ENCODE data around the gene MANSC4. TPM values are rescaled to one million over a fixed set of nuclear protein-coding genes. Genes with fewer than 3 reads are reported as not detected.

The MANSC4 gene
- polyA plus RNA-seq, 1 donor from 2014 or later: 0.43 TPM

DNA sequence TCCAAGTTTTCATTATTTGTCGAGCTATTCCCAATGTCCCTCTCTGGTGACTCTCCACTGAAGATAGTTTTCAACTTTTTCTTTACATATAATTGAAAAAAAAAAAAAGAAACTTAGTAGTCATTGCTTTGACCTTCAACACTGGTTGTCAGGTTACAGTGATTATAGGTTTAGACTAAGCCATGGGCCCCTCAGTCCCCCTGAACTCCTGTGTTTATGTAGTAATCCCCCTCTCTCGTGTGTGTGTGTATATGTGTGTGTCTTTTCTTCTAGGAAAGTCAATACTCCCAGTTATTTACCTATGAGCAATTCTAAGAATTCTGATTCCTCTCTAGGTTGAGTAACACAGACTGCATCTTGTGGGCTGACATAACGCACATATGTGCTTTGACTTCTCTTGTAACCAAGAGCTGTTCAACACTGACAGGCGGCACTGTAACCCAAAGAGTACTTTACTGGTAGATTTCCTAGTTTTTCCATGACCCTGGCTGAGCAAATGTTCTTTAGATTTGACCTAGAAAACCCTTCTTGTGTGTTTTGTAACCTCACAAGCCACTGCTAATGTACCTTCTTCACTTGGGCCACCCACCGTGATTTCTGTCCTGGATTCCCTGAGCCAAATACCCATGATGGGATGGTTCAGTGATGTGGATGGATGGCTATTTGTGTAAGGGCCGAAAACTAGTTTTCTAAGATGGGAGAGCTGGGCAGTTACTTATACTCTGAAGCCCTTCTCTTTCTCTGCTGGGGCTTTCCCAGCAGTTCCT lies 15.0 kb upstream of the MANSC4 start:
- no peaks in the 10 kb centered on the region for H3K79me2 ChIP-seq (replicated peaks; ENCODE audit: insufficient read depth, low read length)
- no peaks in the 10 kb centered on the region for H3K27me3 ChIP-seq (ENCODE audit: insufficient read depth, low read depth, low read length)
- no peak overlapping the region for H3K27ac ChIP-seq (ENCODE audit: low read length)
- H3K36me3 ChIP-seq (ENCODE audit: insufficient read depth, low read length): peaks cover 17% of the 10 kb centered on the region
- H3K4me2 ChIP-seq (ENCODE audit: low read length): no peak overlapping the region
- no peaks in the 10 kb centered on the region for H4K20me1 ChIP-seq (ENCODE audit: insufficient read depth)
- H3K9ac ChIP-seq (ENCODE audit: low read length): no peak overlapping the region
- TF ChIP-seq MXI1 (conservative IDR thresholded peaks at IDR 0.05; ENCODE audit: poor library complexity, severe bottlenecking) (no peak), TAF1 (IDR thresholded peaks at IDR 0.05; ENCODE audit: low read depth) (no peak), RAD21 (conservative IDR thresholded peaks at IDR 0.05) (no peak), EZH2 (IDR thresholded peaks at IDR 0.05; ENCODE audit: borderline replicate concordance, insufficient read depth, low read length, poor library complexity, severe bottlenecking) (no peak), REST (IDR thresholded peaks at IDR 0.05; ENCODE audit: borderline replicate concordance) (no peak), EP300 (conservative IDR thresholded peaks at IDR 0.05; ENCODE audit: poor library complexity, severe bottlenecking) (no peak)
- TF ChIP-seq, protein P1, sequence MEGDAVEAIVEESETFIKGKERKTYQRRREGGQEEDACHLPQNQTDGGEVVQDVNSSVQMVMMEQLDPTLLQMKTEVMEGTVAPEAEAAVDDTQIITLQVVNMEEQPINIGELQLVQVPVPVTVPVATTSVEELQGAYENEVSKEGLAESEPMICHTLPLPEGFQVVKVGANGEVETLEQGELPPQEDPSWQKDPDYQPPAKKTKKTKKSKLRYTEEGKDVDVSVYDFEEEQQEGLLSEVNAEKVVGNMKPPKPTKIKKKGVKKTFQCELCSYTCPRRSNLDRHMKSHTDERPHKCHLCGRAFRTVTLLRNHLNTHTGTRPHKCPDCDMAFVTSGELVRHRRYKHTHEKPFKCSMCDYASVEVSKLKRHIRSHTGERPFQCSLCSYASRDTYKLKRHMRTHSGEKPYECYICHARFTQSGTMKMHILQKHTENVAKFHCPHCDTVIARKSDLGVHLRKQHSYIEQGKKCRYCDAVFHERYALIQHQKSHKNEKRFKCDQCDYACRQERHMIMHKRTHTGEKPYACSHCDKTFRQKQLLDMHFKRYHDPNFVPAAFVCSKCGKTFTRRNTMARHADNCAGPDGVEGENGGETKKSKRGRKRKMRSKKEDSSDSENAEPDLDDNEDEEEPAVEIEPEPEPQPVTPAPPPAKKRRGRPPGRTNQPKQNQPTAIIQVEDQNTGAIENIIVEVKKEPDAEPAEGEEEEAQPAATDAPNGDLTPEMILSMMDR (IDR thresholded peaks at IDR 0.05; ENCODE audit: poor library complexity, severe bottlenecking): no peak
- H3K9me3 ChIP-seq (ENCODE audit: low read length): no peaks in the 10 kb centered on the region
- no peak overlapping the region for H2AFZ ChIP-seq (ENCODE audit: low read depth, low read length)
- H3K4me3 ChIP-seq (ENCODE audit: low read length): no peak overlapping the region
- no peaks in the 10 kb centered on the region for H3K9me2 ChIP-seq (ENCODE audit: insufficient read depth, low read length)
- H3F3A ChIP-seq (ENCODE audit: insufficient read depth, low read length, poor library complexity, severe bottlenecking): no peaks in the 10 kb centered on the region

GRCh38 chr12:27790179-27790578 lies 10.1 kb upstream of the MANSC4 start:
- peaks cover 14% of the 10 kb centered on the region for H3K79me2 ChIP-seq (replicated peaks; ENCODE audit: insufficient read depth, low read length)
- no peaks in the 10 kb centered on the region for H4K20me1 ChIP-seq (ENCODE audit: insufficient read depth)
- no peak overlapping the region for H3K27ac ChIP-seq (ENCODE audit: low read length)

GRCh38 chr12:27787559-27787958 lies 7.5 kb upstream of the MANSC4 start:
- Histone ChIP-seq H3K9me3 (ENCODE audit: low read length) (no peaks in the 10 kb centered on the region), H3K27me3 (ENCODE audit: insufficient read depth, low read depth, low read length) (no peaks in the 10 kb centered on the region), H3K27ac (ENCODE audit: low read length) (no peak overlapping the region), H3K9ac (ENCODE audit: low read length) (no peak overlapping the region), H3K36me3 (ENCODE audit: insufficient read depth, low read length) (no peaks in the 10 kb centered on the region), H3K4me2 (ENCODE audit: low read length) (no peak overlapping the region), H3K9me2 (ENCODE audit: insufficient read depth, low read length) (no peaks in the 10 kb centered on the region), H4K20me1 (ENCODE audit: insufficient read depth) (no peaks in the 10 kb centered on the region), H3K79me2 (replicated peaks; ENCODE audit: insufficient read depth, low read length) (peaks cover 34% of the 10 kb centered on the region), H3F3A (ENCODE audit: insufficient read depth, low read length, poor library complexity, severe bottlenecking) (no peaks in the 10 kb centered on the region), H2AFZ (ENCODE audit: low read depth, low read length) (no peak overlapping the region), H3K4me3 (ENCODE audit: low read length) (no peak overlapping the region)
- TF ChIP-seq SMC3 (conservative IDR thresholded peaks at IDR 0.05; ENCODE audit: poor library complexity) (no peak), POLR2AphosphoS5 (IDR thresholded peaks at IDR 0.05) (no peak), EP300 (conservative IDR thresholded peaks at IDR 0.05; ENCODE audit: poor library complexity, severe bottlenecking) (no peak)

More at GRCh38 chr12:27790179-27790578, 10.1 kb upstream of the MANSC4 start:
- no peak overlapping the region for H2AFZ ChIP-seq (ENCODE audit: low read depth, low read length)
- H3K27me3 ChIP-seq (ENCODE audit: insufficient read depth, low read depth, low read length): no peaks in the 10 kb centered on the region
- H3K4me2 ChIP-seq (ENCODE audit: low read length): no peak overlapping the region
- TF ChIP-seq EP300 (conservative IDR thresholded peaks at IDR 0.05; ENCODE audit: poor library complexity, severe bottlenecking) (no peak), RAD21 (conservative IDR thresholded peaks at IDR 0.05) (no peak)
- H3K9me3 ChIP-seq (ENCODE audit: low read length): no peaks in the 10 kb centered on the region
- H3K4me3 ChIP-seq (ENCODE audit: low read length): no peak overlapping the region
- no peaks in the 10 kb centered on the region for H3F3A ChIP-seq (ENCODE audit: insufficient read depth, low read length, poor library complexity, severe bottlenecking)
- H3K9me2 ChIP-seq (ENCODE audit: insufficient read depth, low read length): no peaks in the 10 kb centered on the region
- no peak overlapping the region for H3K9ac ChIP-seq (ENCODE audit: low read length)
- H3K36me3 ChIP-seq (ENCODE audit: insufficient read depth, low read length): peaks cover 10% of the 10 kb centered on the region

Data from neural cell (in vitro differentiated cells).